Adipocyte (in vitro differentiated cells): ENCODE results near the gene ZBTB38.
A peak's percentile ranks its signal among the peaks of the same experiment; 100 is the strongest.

Source experiments
- DNase-seq: peaks from one replicate; pipeline ENCODE4 v3.0.0-alpha.2; 2015; ENCODE audit warnings: low read depth
- H3K27me3 ChIP-seq: replicated peaks from 2 replicates; pipeline ENCODE4 v1.7.0; 2013; ENCODE audit warnings: mild to moderate bottlenecking, low read length, moderate library complexity; ENCODE audit not compliant: control insufficient read depth, insufficient read depth
- H3K36me3 ChIP-seq: 2 replicates; pipeline ENCODE4 v1.7.0; 2013; ENCODE audit warnings: low read length, mild to moderate bottlenecking, moderate library complexity; ENCODE audit not compliant: control insufficient read depth, insufficient read depth, severe bottlenecking
- H3K4me1 ChIP-seq: 2 replicates; pipeline ENCODE4 v1.7.0; 2013; ENCODE audit warnings: mild to moderate bottlenecking, low read length, moderate library complexity; ENCODE audit not compliant: control insufficient read depth, insufficient read depth
- H3K4me3 ChIP-seq: 2 replicates; pipeline ENCODE4 v1.7.0; 2013; ENCODE audit warnings: mild to moderate bottlenecking, low read length, moderate library complexity
- H3K9ac ChIP-seq: 2 replicates; pipeline ENCODE4 v1.7.0; 2013; ENCODE audit warnings: mild to moderate bottlenecking, low read length, moderate library complexity
- H3K9me3 ChIP-seq: 2 replicates; pipeline ENCODE4 v1.7.0; 2013; ENCODE audit warnings: mild to moderate bottlenecking, low read length, moderate library complexity; ENCODE audit not compliant: control insufficient read depth

Gene ZBTB38

GRCh38 chr3:141353652-141354495 is 14.4 kb upstream of the ZBTB38 start:
- Histone ChIP-seq H3K4me1 (peaks cover 8% of the 10 kb centered on the region), H3K36me3 (no peaks in the 10 kb centered on the region), H3K9ac (no peak overlapping the region), H3K4me3 (no peak overlapping the region), H3K9me3 (peaks cover 11% of the 10 kb centered on the region), H3K27me3 (no peaks in the 10 kb centered on the region)
- DNase-seq: no peak

GRCh38 chr3:141354517-141354916 is 13.8 kb upstream of the ZBTB38 start:
- H3K4me1 ChIP-seq: peaks cover 5% of the 10 kb centered on the region
- H3K27me3 ChIP-seq: no peaks in the 10 kb centered on the region
- no peak for DNase-seq
- no peak overlapping the region for H3K4me3 ChIP-seq
- H3K9ac ChIP-seq: no peak overlapping the region
- H3K9me3 ChIP-seq: peaks cover 9% of the 10 kb centered on the region
- no peaks in the 10 kb centered on the region for H3K36me3 ChIP-seq

GRCh38 chr3:141355242-141355641 is 13.1 kb upstream of the ZBTB38 start:
- no peak for DNase-seq
- Histone ChIP-seq H3K4me3 (no peak overlapping the region), H3K9me3 (peaks cover 2% of the 10 kb centered on the region), H3K9ac (no peak overlapping the region), H3K27me3 (no peaks in the 10 kb centered on the region), H3K4me1 (peaks cover 5% of the 10 kb centered on the region), H3K36me3 (no peaks in the 10 kb centered on the region)

GRCh38 chr3:141356046-141356445 is 12.3 kb upstream of the ZBTB38 start:
- Histone ChIP-seq H3K4me1 (peaks cover 7% of the 10 kb centered on the region), H3K9me3 (no peaks in the 10 kb centered on the region), H3K36me3 (no peaks in the 10 kb centered on the region), H3K4me3 (no peak overlapping the region), H3K27me3 (no peaks in the 10 kb centered on the region), H3K9ac (no peak overlapping the region)
- DNase-seq: no peak

- Histone ChIP-seq H3K4me3 (peak overlapping the region; percentile 80), H3K4me1 (peaks cover 12% of the 10 kb centered on the region), H3K9ac (peak overlapping the region; percentile 83), H3K9me3 (no peaks in the 10 kb centered on the region), H3K36me3 (no peaks in the 10 kb centered on the region), H3K27me3 (no peaks in the 10 kb centered on the region)
- DNase-seq: peak; percentile 91
Observed at GRCh38 chr3:141360888-141361598, 7.3 kb upstream of the ZBTB38 start.

GRCh38 chr3:141362736-141363135 is 5.6 kb upstream of the ZBTB38 start:
- H3K27me3 ChIP-seq: no peaks in the 10 kb centered on the region
- H3K4me1 ChIP-seq: peaks cover 29% of the 10 kb centered on the region

GRCh38 chr3:141365201-141365600 is 3.1 kb upstream of the ZBTB38 start:
- Histone ChIP-seq H3K9ac (no peak overlapping the region), H3K27me3 (no peaks in the 10 kb centered on the region), H3K9me3 (no peaks in the 10 kb centered on the region), H3K4me1 (peaks cover 51% of the 10 kb centered on the region), H3K4me3 (no peak overlapping the region), H3K36me3 (no peaks in the 10 kb centered on the region)
- DNase-seq: no peak

More at GRCh38 chr3:141362736-141363135, 5.6 kb upstream of the ZBTB38 start:
- H3K9ac ChIP-seq: no peak overlapping the region
- no peak overlapping the region for H3K4me3 ChIP-seq
- H3K36me3 ChIP-seq: no peaks in the 10 kb centered on the region
- no peaks in the 10 kb centered on the region for H3K9me3 ChIP-seq
- no peak for DNase-seq

GRCh38 chr3:141366285-141367037 is 1.8 kb upstream of the ZBTB38 start:
- H3K4me1 ChIP-seq: peaks cover 47% of the 10 kb centered on the region
- no peaks in the 10 kb centered on the region for H3K9me3 ChIP-seq
- peak overlapping the region; percentile 73 for H3K9ac ChIP-seq
- H3K27me3 ChIP-seq: no peaks in the 10 kb centered on the region
- DNase-seq: peak; percentile 88
- peak overlapping the region; percentile 1 for H3K4me3 ChIP-seq
- H3K36me3 ChIP-seq: no peaks in the 10 kb centered on the region

GRCh38 chr3:141367038-141367730 is 1.1 kb upstream of the ZBTB38 start:
- H3K36me3 ChIP-seq: no peaks in the 10 kb centered on the region
- peaks cover 45% of the 10 kb centered on the region for H3K4me1 ChIP-seq
- H3K27me3 ChIP-seq: no peaks in the 10 kb centered on the region
- no peaks in the 10 kb centered on the region for H3K9me3 ChIP-seq
- H3K4me3 ChIP-seq: peak overlapping the region; percentile 1
- peak; percentile 91 for DNase-seq
- H3K9ac ChIP-seq: peak overlapping the region; percentile 77

- DNase-seq: no peak
- Histone ChIP-seq H3K4me3 (peak overlapping the region; percentile 69), H3K4me1 (peaks cover 47% of the 10 kb centered on the region), H3K36me3 (no peaks in the 10 kb centered on the region), H3K9ac (peak overlapping the region; percentile 77), H3K27me3 (no peaks in the 10 kb centered on the region), H3K9me3 (no peaks in the 10 kb centered on the region)
Observed at GRCh38 chr3:141368925-141369794, 856 bp downstream of the ZBTB38 start.
